Ascending aorta (tissue), 2 donors: Measurements from ENCODE around the gene CDH23. TPM values are rescaled to one million over a fixed set of nuclear protein-coding genes. Genes with fewer than 3 reads are reported as not detected.

Source experiments
- DNase-seq, 2 donors: peaks; one replicate each; pipeline ENCODE4 v3.0.0-alpha.2; 2019; ENCODE audit warnings: low spot score in 2 of 2
- H3K27ac ChIP-seq, 2 donors: fragments of 200-600 bp; sonication (generic); one replicate each; pipeline ENCODE4 v1.5.1; 2016 to 2017; ENCODE audit warnings: mild to moderate bottlenecking in 1 of 2
- H3K27me3 ChIP-seq: fragments of 200-600 bp; sonication (generic); one replicate; pipeline ENCODE4 v1.5.1; 2017
- H3K36me3 ChIP-seq, 2 donors: fragments of 200-600 bp; sonication (generic); one replicate each; pipeline ENCODE4 v1.5.1; 2016
- H3K4me1 ChIP-seq, 2 donors: fragments of 200-600 bp; sonication (generic); one replicate each; pipeline ENCODE4 v1.5.1; 2016 to 2017; ENCODE audit warnings: mild to moderate bottlenecking in 1 of 2
- H3K4me3 ChIP-seq, 2 donors: fragments of 200-600 bp; sonication (generic); one replicate each; pipeline ENCODE4 v1.5.1; 2016 to 2017; ENCODE audit warnings: mild to moderate bottlenecking in 1 of 2
- H3K9me3 ChIP-seq, 2 donors: fragments of 200-600 bp; sonication (generic); one replicate each; pipeline ENCODE4 v1.5.1; 2016
- intact Hi-C: fragments of 100-400 bp; cut with DNase I; formaldehyde crosslinking; loops from one replicate; pipeline ENCODE4 v1.15.1; 2023
- total RNA-seq: library from RNA; depleted of rRNA; stranded (reverse); fragments of >200 nt; gene quantifications from one replicate; pipeline ENCODE4 v1.1.0, GENCODE V29; 2016
- TF ChIP-seq, protein P1 (sequence below), 3 experiments: fragments of 200-600 bp in 2 of 3; fragments of 450-650 bp in 1 of 3; sonication (generic) in 2 of 3; IDR thresholded peaks; one replicate each; pipeline ENCODE4 v1.5.1; 2016 to 2019; ENCODE audit warnings: antibody characterized with exemption in 3 of 3, mild to moderate bottlenecking in 1 of 3, moderate library complexity in 1 of 3

CDH23 gene
- total RNA-seq, 1 donor from 2014 or later, result 40.9 TPM

DNA sequence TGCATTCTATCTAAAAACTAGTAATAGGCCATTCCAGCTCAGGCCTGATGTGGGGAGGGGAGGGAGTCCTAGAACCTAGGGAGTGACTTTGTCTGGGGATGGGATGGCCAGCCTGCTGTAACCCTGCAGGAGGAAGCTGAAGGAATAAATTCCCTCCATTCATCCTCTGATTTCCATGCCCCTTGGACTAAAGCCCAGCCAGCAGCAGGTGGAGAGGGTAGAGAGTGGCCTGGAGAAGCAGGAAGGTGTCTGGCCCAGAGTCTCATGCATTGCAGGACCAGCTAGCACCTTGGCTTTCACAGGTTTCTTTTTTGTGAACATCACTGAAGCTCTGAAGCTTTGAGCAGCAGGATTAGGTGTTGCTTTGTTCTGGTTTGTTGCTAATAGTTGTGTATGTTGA is 32.8 kb upstream of the CDH23 start:
- no peaks in the 10 kb centered on the region for H3K27me3 ChIP-seq
- TF ChIP-seq, protein P1, sequence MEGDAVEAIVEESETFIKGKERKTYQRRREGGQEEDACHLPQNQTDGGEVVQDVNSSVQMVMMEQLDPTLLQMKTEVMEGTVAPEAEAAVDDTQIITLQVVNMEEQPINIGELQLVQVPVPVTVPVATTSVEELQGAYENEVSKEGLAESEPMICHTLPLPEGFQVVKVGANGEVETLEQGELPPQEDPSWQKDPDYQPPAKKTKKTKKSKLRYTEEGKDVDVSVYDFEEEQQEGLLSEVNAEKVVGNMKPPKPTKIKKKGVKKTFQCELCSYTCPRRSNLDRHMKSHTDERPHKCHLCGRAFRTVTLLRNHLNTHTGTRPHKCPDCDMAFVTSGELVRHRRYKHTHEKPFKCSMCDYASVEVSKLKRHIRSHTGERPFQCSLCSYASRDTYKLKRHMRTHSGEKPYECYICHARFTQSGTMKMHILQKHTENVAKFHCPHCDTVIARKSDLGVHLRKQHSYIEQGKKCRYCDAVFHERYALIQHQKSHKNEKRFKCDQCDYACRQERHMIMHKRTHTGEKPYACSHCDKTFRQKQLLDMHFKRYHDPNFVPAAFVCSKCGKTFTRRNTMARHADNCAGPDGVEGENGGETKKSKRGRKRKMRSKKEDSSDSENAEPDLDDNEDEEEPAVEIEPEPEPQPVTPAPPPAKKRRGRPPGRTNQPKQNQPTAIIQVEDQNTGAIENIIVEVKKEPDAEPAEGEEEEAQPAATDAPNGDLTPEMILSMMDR (IDR thresholded peaks at IDR 0.05), result no peak
- no peaks in the 10 kb centered on the region for H3K9me3 ChIP-seq
- H3K36me3 ChIP-seq, result peaks cover 14 to 15% of the 10 kb centered on the region in 2 donors
- H3K4me3 ChIP-seq, result no peak overlapping the region
- H3K27ac ChIP-seq, result no peak overlapping the region
- intact Hi-C loops, result no loop called here
- DNase-seq, result no peak
- no peaks in the 10 kb centered on the region for H3K4me1 ChIP-seq

DNA sequence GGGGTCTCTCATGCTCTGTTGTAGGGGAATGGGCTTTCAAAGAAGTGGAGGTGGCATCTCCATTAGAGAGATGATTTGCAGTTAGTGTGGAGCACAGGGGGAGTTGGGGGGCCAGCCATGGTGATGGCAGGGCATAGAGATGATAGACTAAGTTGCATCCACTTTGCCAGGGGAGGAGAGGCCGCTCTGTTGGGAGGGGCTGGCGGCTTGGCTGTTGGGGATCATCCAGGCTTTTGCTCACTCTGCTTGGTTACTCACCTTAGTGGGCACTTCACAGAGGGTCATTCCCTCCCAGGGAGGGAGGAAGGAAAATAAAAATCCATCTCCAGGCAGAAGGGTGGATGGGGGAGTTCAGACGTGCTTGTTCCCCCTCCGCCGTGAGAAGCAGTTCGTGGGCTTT is 31.4 kb upstream of the CDH23 start:
- H3K4me3 ChIP-seq, result no peak overlapping the region
- H3K9me3 ChIP-seq, result no peaks in the 10 kb centered on the region
- H3K4me1 ChIP-seq, result no peaks in the 10 kb centered on the region
- DNase-seq, result no peak
- H3K27me3 ChIP-seq, result no peaks in the 10 kb centered on the region
- no peak overlapping the region for H3K27ac ChIP-seq
- intact Hi-C loops, result no loop called here
- TF ChIP-seq, protein P1 (IDR thresholded peaks at IDR 0.05), result no peak
- peaks cover 14 to 15% of the 10 kb centered on the region in 2 donors for H3K36me3 ChIP-seq

DNA sequence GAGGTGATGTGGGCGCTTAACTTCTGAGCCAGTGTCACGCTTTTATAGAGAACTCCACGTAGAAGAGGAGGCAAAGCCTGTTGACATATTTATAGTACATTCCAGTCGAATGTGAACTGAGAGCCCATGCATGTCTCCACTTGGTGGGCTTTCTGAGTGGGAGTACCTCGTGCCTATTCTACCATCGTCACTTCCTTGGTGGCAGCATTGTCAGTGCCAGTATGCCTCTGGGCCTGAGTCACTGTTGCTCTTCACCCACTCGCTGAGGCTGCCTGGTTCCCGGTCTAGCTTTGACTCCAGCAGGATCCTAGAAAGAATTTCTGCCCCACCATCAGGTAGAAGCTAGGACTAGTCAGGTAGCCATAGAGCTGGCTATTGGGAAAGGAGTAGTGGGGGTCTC is 30.0 kb upstream of the CDH23 start:
- Histone ChIP-seq H3K4me3 (no peak overlapping the region), H3K4me1 (no peaks in the 10 kb centered on the region), H3K36me3 (peaks cover 13 to 15% of the 10 kb centered on the region in 2 donors), H3K27me3 (no peaks in the 10 kb centered on the region), H3K27ac (no peak overlapping the region), H3K9me3 (no peaks in the 10 kb centered on the region)
- TF ChIP-seq, protein P1 (IDR thresholded peaks at IDR 0.05), result no peak
- intact Hi-C loops, result no loop called here
- no peak for DNase-seq

DNA sequence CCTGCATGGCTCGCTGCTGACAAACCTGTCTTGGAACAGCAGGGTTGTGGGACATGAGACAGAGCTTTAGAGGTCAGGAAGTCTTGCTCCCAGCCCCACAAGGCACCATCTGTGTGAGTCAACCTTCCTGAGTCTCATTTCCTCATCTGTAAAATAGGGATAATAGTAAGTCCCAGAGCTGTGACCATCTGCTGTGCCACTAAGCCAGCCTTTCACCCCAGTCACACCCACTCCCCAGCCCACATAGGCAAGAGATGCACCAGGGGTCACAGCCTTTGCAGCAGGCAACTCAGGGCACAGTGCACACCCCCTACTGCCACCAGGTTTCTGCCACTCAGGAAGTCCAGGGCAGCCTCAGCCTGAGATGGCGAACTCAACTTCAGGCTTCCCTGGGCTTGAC is 29.4 kb upstream of the CDH23 start:
- DNase-seq, result no peak
- TF ChIP-seq, protein P1 (IDR thresholded peaks at IDR 0.05), result no peak
- H3K4me1 ChIP-seq, result no peaks in the 10 kb centered on the region
- no peak overlapping the region for H3K27ac ChIP-seq
- H3K36me3 ChIP-seq, result peaks cover 7 to 9% of the 10 kb centered on the region in 2 donors
- H3K4me3 ChIP-seq, result no peak overlapping the region
- H3K27me3 ChIP-seq, result no peaks in the 10 kb centered on the region
- intact Hi-C loops, result no loop called here
- no peaks in the 10 kb centered on the region for H3K9me3 ChIP-seq

DNA sequence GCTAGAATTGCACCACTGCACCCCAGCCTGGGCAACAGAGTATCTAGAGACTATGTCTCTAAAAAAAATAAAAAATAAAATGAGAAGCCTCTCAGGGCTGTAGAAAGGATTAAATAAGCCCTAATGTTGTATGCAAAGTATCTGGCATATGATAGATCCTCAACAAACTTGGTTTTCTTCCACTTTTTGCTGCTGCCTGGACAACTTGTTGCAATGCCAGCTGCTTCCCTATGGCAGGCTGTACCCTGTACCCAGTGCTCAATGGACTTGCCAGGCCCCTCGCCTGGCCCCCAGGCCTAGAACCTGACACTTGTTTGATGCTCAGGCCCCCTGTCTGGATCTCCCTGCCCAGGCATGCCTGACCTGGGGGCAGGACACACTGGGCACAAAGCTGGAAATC is 28.5 kb upstream of the CDH23 start:
- Histone ChIP-seq H3K27me3 (no peaks in the 10 kb centered on the region), H3K4me1 (no peaks in the 10 kb centered on the region), H3K27ac (no peak overlapping the region), H3K36me3 (peaks cover 0 to under 1% of the 10 kb centered on the region in 2 donors), H3K4me3 (no peak overlapping the region), H3K9me3 (no peaks in the 10 kb centered on the region)
- intact Hi-C loops, result no loop called here
- TF ChIP-seq, protein P1 (IDR thresholded peaks at IDR 0.05), result no peak
- DNase-seq, result no peak

DNA sequence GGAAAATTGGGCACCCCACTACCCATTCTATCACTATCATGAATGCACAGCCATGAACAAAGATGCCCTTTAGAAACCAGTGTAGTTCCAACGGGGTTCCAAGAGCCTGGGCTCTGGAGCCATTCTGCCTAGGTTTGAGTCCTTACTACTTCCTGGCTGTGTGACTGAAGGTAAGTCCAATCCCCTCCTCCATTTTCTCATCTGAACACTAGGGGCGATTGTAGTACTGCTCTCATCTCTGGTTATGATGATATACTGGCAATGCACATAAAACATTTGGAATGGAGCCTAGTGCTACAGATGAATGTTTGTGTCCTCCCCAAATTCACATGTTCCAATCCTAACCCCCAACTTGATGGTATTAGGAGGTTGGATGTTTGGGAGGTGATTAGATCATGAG is 28.1 kb upstream of the CDH23 start:
- TF ChIP-seq, protein P1 (IDR thresholded peaks at IDR 0.05), result no peak
- intact Hi-C loops, result no loop called here
- Histone ChIP-seq H3K27ac (no peak overlapping the region), H3K4me1 (no peaks in the 10 kb centered on the region), H3K36me3 (no peaks in the 10 kb centered on the region), H3K4me3 (no peak overlapping the region), H3K9me3 (no peaks in the 10 kb centered on the region), H3K27me3 (no peaks in the 10 kb centered on the region)
- no peak for DNase-seq
